Pons (tissue), 1 donor: ENCODE data around the gene KRT7.
"Not testable (repeated sequence)": the region's sequence is repeated elsewhere in the genome, so short reads cannot be mapped to it uniquely, and the experiment has no call there.

Experiments used
- DNase-seq: peaks from one replicate; pipeline ENCODE4 v3.0.0-alpha.2; 2016; ENCODE audit warnings: low spot score

Gene KRT7

DNA sequence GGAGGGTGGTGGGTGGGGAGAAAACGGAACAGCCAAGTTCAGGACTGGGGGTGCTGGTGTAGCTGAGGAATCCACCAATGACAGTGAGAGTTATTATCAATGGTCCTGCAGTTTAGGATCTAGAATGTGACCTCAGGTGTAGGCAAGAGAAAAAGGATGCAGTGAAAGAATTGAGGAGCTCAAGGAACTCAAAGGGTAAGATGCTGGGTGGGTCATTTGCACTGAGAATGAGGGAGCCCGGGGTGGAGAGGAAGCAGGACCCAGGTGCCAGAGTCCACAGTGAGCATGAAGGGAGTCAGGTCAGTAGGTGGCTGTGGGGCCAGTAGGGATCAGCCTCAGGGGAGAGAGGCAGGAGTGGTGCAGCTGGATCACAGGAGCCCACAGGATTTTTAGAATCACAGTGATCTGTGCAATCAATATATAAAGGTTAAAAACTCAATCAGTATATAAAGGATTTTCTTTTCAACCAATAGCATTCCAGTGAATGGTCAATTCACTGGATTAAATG lies 3.2 kb upstream of the KRT7 start:
- DNase-seq = no peak

DNA sequence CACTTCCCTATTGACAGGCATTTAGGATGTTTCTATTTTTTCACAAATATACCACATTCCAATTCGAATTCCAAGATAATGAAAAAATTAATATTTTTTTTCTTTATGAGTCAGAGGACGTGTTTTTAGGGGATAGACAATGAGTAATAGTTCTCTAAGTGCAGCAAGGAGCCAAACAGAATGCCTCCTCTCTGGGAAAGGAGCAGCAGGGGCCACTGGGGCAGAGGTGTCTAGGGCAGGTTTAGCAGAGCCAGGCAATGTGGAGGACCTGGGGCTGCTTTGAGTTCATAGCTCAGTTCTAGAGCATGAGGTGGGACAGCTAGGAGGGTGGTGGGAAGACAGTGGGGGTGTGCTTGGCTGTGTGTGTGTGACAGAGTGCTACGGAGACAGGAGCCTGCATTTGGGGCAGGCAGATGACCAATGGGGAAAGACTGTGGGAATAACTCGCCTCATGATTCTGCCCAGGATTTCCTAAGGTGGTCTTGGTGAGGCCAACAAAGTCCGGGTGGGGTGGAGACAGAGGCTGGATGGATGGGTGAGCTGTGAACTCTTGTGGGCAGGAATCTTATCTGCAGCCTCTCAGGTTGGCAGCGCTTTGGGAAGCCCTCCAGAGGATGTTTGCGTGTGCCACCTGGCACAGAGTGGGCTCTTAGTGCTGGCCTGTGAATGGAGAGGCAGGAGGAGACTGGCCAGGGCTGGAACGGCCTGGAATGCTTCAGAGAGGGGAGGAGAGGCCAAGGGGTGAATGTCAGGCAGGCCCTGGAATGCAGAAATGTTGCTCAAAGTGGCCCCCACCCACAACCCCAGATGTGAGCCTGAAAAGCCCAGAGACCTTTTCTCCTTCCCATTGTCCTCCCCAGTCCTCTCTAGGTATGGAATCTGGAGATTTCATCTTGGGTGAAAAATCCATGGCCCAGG lies 2.4 kb upstream of the KRT7 start:
- no peak for DNase-seq

DNA sequence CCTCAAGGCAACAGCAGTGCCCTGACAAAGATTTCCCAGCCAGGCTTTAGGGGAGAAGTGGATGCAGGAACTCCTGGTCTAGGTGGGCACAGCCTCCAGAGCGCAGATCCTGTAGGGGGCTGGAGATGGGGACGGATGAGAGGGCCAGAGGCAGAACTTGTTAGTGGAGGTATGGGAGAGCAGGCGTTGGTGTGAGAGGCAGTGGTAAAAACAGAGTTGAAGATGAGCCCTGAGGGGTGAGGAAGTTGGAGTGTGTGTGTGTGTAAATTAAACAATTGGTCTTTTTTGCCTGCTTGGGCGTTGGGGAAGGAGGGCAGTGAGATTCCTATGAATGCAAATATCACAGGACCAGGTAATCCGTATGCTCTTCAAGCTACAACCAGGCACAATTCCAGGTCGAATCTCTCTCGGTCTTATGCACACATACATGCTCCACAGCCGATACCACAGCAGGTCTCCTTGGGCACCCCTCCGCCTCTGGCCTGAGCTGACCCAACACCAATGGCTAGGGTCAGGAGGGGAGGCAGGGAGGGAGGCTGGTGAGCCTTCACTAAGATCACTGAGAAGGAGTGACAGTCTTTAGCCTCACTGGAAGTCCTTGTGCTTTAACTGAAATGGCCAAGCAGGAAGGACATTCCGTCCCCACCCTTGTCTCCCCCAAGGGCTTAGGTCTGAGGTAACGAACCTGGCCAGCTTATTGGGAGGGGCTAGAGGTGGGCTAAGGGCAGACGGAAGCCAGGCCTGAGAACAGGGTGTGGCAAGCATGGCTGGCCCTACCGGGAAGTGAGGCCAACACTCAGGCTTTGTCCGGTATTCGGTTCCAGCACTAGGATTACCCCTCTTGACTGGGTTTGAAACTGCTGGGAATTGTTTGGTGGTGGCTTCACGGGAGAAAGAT lies 1.5 kb upstream of the KRT7 start:
- no peak for DNase-seq

DNA sequence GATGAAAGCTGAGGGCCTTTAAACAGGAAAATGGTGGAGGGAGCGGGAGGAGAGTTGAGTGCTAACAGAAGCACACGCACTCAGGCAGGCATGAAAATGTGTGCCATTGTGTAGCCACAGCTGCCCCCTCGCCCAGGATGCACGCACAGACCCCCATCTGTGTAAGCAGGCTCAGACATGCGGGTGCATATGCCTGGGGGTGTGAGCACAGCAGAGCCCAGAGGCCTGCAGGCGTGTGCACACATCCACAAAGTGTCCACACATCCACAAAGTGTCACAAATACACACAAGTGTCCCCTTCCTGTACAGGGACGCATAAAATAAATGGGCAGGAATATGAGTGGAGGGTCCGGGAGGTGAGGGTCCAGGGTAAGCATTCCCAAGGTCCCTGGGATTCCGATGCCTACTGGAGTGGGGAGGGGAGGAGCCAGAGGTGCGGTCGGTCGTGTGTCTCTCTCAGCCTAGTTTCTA lies 805 bp upstream of the KRT7 start:
- no peak for DNase-seq

DNA sequence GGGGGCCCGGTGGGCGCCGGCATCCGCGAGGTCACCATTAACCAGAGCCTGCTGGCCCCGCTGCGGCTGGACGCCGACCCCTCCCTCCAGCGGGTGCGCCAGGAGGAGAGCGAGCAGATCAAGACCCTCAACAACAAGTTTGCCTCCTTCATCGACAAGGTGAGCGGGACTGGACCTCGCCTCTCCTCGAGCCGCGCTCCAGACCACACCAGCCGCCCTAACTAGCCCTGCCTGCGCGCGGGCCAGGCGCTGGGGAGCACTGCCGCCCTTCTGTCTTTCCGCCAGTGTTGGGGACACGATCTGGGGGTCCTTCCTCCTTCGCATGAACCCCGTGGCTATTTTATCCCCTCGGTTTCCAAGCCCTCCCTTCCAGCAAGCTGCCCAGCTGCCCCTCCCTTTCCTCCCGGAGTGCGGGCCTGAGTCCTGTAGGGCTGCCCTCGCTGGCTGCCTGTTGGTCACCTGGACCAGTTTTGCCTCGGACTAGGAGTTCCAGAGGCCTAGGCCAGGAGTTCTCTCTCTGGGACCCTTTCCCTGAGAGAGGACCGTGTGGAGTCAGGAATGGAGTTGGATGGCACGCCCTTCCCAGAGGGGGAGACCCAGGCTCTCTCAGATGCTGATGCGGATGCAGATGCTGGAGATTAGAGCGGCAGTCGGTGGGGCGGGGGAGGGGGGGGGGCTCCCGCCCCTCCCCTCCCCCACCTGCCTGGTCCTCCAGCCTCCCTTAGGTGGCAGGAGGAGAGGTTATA lies 592 bp downstream of the KRT7 start:
- DNase-seq = no peak

DNA sequence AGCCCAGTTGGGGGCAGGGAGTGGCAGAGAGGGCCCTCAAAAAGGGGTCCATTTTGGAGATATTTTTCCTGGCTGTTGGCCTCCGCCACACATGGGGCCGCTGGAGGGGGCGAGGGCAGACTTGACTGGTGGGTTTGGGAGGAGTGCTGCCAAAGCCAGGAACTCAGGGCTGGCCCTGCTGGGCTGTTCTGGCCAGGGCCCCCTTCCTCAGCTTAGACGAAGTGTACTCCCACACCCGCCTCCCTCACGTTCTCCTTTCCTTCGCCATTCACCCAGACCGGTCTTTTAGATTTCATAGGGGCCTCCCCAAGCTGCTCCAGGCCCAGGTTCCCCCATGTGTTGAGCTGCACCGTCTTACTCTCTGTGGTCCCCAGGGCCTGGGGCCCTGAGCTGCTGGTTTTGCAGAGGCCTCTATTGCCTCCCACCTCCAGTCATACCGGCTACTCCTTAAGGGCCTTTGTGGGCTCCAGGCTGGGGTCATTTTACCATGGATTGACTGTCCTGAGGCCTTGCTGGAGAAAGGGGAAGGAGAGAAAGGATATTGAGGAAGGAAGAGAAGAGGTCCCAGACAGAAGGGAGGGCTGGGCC lies 1.3 kb downstream of the KRT7 start:
- DNase-seq = no peak

DNA sequence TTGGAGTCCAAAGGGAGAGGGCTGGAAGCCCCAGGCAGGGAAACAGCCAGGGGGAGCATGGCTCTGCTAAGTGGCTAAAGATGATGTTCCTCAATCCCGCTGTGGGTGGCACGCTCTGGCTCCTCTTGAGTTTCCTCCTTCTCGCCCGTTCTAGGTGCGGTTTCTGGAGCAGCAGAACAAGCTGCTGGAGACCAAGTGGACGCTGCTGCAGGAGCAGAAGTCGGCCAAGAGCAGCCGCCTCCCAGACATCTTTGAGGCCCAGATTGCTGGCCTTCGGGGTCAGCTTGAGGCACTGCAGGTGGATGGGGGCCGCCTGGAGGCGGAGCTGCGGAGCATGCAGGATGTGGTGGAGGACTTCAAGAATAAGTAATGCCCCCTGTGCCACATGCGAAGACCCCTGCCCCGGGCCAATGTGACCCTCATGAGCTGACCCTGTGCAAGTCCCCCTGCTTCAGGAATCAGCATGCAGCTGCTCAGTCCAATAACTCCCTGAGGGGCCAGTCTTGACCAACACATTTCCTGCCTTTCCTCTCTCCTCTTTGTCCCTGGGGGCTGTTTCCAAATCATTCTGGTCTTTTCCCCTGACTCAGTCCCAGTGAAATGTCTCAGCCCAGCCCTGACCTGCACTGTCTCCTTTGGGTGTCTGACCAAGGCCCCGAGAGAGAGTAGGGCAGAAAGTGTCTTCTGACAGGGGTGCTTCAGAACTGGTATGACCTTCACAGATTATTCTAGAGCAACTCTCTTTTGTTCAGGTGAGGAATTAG lies 2.1 kb downstream of the KRT7 start:
- no peak for DNase-seq

DNA sequence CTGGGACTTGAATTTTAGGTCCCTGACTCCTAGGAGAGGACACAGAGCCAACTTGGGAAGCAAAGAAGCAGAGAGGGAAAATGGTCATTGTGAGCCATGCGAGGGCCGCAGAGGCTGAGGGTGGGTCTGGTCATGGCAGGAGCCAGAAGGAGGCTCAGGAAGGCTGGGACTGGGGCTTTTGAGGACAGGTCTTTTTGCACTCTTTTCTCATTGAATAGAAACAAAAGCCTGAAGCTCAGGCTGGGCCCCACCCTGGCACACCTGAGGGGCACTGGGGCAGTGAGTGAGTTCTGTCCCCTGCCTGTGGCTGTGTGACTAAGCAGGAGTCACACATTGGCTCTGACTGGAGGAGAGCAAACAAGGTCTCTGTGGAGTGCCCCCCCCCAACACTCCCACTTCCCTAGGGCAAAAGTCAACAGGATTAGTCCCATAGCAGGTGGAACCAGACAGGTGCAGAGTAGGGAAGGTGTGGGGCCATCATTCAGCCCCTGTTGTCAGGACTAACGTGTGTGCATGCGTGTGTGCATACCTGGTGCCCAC lies 2.8 kb downstream of the KRT7 start:
- no peak for DNase-seq

DNA sequence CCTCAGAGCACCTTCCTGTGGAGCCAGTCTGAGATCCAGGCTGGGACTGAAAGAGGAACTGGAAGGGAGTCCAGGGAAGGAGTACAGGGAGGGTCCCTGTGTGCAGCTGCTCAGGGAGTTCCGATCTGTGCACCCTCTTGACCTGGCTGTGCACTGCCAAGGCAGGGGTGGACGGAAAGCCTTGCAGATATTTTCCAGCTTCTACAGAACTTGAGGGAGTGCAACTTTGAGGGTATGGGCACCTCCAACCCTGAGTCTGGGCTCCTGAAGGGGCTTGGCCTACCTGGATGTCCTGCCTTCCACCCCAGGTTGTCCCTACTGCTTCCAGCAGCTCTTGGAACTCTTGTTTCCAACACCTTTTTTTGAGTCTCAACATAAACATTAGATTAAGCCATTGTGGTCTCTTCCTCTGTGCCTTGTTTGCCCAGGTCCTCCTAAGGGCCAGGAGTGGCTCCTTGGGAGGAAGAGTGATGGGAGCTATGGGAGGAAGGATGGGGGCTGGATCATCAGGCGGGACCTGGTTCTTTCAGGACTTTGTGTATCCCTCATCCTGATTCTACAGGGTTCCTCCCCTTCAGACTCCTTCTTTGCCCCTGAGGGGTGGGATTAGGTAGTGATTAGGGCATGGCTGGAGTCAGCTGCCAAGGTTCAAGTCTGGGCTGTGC lies 3.5 kb downstream of the KRT7 start:
- DNase-seq = no peak

DNA sequence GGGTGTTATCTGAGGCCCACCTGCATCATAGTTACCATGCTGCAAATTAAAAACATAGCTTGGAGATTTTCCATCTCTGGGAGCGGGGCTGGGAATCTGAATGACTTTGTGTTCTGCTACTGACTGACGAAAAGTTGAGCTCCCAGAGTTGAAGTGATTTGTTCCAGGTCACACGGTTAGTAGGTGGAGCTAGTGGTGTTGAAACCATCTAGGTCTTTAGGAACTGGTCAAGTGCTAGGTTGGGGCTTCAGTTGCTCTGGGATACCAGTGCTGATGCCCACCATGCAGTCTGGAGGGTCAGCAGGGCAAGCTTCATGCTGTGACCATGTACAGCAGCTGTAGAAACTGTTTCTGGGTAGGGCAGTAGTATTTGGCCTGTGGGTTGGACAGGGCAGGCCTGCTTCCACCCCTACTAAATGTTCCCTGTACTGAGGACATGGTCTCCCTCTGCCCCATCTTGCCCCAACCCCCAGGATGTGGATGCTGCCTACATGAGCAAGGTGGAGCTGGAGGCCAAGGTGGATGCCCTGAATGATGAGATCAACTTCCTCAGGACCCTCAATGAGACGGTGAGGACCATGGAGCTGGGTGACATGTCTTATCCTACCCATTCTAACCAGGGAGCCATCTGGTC lies 5.3 kb downstream of the KRT7 start:
- DNase-seq = no peak

DNA sequence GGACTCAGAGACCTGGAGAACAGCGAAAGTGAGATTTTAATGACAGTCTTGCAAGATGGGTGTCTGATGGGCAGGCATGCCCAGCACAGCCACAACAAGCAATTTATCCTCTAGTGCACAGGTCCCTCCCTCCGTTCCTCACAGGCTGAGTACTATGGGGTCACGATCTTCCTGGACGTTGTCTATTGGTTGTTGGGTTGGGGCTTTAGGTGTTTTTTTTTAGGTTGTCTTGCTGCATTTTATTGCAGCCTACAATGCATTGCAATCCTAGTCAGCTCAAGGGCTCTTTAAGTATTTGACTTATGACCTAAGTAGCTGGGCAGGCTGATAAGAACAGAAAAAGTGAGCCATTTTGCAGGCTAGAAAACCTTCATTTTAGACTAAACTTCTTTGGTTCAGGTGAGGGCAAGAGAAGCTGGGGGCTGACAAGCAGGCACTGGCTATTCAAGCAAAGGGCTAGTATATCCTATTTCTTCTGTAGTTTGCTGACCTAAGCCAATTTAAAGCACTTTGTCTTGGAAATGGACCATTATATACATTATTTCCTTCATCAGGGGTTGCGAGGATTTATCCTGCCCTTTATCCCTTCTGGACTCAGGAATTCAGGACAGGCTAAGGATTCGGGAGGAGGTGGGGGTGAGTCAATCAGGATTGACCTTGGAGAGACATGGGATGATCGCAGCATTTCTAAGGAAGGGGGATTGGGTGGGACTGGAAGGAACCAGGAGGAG lies 6.0 kb downstream of the KRT7 start:
- DNase-seq = no peak

DNA sequence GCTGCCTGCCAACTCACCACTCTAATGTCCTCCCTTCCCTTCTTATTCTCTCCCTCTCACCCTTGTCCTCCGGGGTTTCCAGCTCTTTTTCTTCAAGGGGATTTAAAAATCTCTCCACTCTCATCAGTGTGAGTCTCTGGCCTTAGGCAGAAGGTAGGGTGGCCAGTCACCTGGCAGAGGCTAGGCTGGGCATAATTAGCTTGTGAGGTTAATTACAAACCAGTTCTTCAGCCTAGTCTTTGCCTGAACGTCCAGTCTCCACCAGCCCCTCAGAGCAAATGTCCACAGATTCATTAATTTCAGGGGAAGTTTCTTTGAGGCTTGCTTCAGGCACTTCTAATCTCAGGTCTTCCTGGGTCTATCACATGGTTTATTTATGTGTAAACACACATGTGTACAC lies 6.7 kb downstream of the KRT7 start:
- no peak for DNase-seq

DNA sequence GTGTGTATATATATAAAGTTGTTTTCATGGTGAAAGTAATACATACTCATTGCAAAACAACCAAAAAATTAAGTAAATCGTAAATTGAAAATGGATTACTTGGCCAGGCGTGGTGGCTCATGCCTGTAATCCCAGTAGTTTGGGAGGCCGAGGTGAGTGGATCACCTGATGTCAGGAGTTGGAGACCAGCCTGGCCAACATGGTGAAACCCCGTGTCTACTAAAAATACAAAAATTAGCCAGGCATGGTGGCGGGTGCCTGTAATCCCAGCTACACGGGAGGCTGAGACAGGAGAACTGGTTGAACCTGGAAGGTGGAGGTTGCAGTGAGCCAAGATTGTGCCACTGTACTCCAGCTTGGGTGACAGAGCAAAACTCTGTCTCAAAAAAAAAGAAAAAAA lies 7.2 kb downstream of the KRT7 start:
- DNase-seq = not testable (repeated sequence)

DNA sequence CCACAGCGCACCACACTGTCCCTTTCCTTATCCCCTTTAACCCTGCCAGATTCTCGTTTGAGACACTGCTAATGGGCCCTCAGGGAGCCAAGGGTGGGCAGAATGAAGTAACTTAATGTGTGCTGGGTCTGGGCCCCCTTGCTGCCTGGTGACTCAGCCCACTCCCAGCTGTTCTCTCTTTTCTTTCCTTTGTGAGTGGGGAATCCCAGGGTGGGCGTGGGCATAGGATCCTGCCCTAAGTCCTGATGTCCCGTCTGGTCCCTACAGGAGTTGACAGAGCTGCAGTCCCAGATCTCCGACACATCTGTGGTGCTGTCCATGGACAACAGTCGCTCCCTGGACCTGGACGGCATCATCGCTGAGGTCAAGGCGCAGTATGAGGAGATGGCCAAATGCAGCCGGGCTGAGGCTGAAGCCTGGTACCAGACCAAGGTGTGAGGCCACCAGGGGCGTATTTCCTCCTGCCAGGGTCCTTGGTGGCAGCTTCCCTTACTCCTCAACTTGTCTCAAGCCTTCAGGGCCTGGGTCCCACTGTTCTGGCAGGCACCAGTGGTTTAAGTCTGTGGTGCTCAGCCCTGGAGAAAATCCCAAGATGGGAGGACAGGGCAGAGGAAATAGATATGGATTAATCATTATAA lies 8.3 kb downstream of the KRT7 start:
- no peak for DNase-seq

DNA sequence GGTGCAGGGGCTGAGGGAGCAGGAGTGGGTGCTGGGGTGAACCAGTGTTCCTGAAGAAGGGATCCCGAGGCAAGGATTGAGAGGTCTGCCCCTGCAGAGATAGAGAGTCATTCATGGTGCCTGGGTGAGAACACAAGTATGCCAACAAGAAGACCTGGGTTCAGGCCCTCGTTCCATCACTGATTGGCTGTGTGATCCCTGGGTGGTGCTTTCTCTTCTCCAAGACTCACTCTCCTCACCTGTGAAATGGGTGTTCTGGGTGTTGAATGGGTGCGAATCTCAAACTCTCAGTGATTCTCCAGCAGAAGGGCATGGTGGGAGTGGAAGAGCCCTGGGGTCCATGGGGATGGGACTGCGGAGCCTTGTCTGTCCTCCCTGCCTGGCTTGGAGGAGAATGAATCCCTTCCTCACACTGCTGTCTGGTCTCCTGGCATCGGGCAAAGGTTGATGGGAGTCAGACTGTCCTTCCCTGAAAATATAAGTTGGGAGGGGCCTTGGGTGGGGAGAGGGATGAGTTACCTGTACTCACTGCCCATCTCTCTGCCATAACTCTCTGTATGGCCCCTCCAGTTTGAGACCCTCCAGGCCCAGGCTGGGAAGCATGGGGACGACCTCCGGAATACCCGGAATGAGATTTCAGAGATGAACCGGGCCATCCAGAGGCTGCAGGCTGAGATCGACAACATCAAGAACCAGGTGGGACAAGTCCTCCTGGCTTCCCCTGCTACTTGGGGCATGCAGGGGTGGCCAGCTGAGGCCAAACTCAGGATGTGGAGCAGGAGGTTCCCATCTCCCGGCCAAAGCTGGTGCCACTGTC lies 9.6 kb downstream of the KRT7 start:
- no peak for DNase-seq

DNA sequence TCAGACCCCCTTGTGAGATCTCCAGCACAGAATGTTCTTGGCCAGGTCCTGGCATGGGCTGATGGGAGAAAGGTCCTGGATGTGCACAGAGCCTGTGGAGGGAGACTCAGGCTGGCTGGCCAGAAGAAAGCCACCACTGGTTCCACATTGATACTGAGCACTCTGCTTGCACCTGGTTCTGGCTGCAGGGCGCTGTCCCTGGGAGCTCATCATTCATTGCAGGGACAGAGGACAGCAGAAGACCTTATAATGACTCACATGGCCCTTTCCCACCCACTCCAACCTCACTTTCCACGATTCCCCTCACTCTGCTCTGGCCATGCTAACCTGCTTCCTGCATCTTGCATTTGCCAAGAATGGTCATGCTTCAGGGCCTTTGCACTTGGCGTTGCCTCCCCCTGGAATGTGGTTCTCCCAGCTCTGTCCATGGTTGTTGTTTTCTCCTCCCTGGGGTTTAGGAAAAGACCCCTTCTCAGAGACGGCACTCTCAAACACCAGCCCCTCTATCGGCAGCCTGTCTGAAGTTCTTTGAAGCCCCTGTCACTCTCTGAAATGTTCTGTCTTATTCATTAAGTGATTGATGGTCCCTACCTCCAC lies 10.3 kb downstream of the KRT7 start:
- DNase-seq = no peak
